Measurements from ENCODE around the gene SYCE3. TPM values are rescaled to one million over a fixed set of nuclear protein-coding genes. Genes with fewer than 3 reads are reported as not detected.

SYCE3 gene
- total and polyA plus RNA-seq, 9 of the 15 experiments (the other 6 are each of a cell fraction or from before 2014, with no cell fraction given), result 0.56 TPM; not detected in 8

- BruUV-seq (replicated peaks), result no TSS peak
- no peak overlapping the region for H3K27ac ChIP-seq (ENCODE audit: extremely low read depth, low read depth, low read length)
Observed at GRCh38 chr22:50540381-50540780, 22.3 kb downstream of the SYCE3 start.

More at GRCh38 chr22:50540381-50540780, 22.3 kb downstream of the SYCE3 start:
- TF ChIP-seq MTA1 (IDR thresholded peaks at IDR 0.05; ENCODE audit: borderline replicate concordance) (no peak), RBM15 (IDR thresholded peaks at IDR 0.05; ENCODE audit: insufficient read depth, low read length) (no peak), SREBF1 (IDR thresholded peaks at IDR 0.05; ENCODE audit: borderline replicate concordance, low read depth, low read length) (no peak), TCF7 (IDR thresholded peaks at IDR 0.05; ENCODE audit: borderline replicate concordance) (no peak), CHD7 (IDR thresholded peaks at IDR 0.05; ENCODE audit: low read depth, low read length) (no peak), RUNX1 (IDR thresholded peaks at IDR 0.05; ENCODE audit: low read depth) (no peak), KLF1 (tag; IDR thresholded peaks at IDR 0.05) (no peak), PHTF2 (CRISPR knock-in tag; IDR thresholded peaks at IDR 0.05) (no peak), PHF8 (IDR thresholded peaks at IDR 0.05; ENCODE audit: borderline replicate concordance, low read length) (no peak), PHB2 (IDR thresholded peaks at IDR 0.05; ENCODE audit: low read depth) (no peak), CBX5 (IDR thresholded peaks at IDR 0.05; ENCODE audit: borderline replicate concordance, low read depth) (no peak)
- DNase-seq (ENCODE audit: extremely low read depth in 1 of 4, low spot score in 3 of 4) (no peak), FAIRE-seq (no peak), ATAC-seq (no peak)
- H3K27me3 ChIP-seq (ENCODE audit: control insufficient read depth in 2 of 2, insufficient read depth in 2 of 2, low read length in 2 of 2), result no peaks in the 10 kb centered on the region
- H4K20me1 ChIP-seq (replicated peaks; ENCODE audit: control insufficient read depth, insufficient read depth, low read length), result no peaks in the 10 kb centered on the region
- H3K79me2 ChIP-seq (ENCODE audit: control insufficient read depth, insufficient read depth, low read length), result no peaks in the 10 kb centered on the region
- H3K9me1 ChIP-seq (ENCODE audit: control insufficient read depth, insufficient read depth, low read length), result no peaks in the 10 kb centered on the region
- WGBS (ENCODE audit: insufficient coverage, low coverage, missing lambda C conversion rate), result 54% methylated on average over 7 of the region's 10 CpGs
- H3K9me3 ChIP-seq (replicated peaks; ENCODE audit: control insufficient read depth, insufficient read depth, low read depth, low read length), result no peaks in the 10 kb centered on the region
- no peak overlapping the region for H3K4me2 ChIP-seq (ENCODE audit: insufficient read depth, low read length)
- no peak overlapping the region for H3K9ac ChIP-seq (ENCODE audit: insufficient read depth in 1 of 2, low read depth in 2 of 2, low read length in 2 of 2)
- intact Hi-C loops (cut with micrococcal nuclease) (no loop called here), in situ Hi-C loops (cut with MboI) (no loop called here)
- no peaks in the 10 kb centered on the region for H3K36me3 ChIP-seq (ENCODE audit: control insufficient read depth, insufficient read depth, low read length)
- H3K4me3 ChIP-seq, result no peak overlapping the region
- H3K4me1 ChIP-seq (replicated peaks in 1 of 2; ENCODE audit: control insufficient read depth in 2 of 2, insufficient read depth in 2 of 2, low read length in 2 of 2), result peaks cover 13 to 15% of the 10 kb centered on the region in 2 experiments
- POLR2A ChIA-PET, result interaction anchor here (1.3 to 2.1 kb wide), 4 partner anchors 11 to 19 kb away, joined by 3 to 8 read pairs (median 5); no protein-coding TSS in a partner anchor
- no peak overlapping the region for H2AFZ ChIP-seq (ENCODE audit: low read depth, low read length)
- CTCF ChIA-PET (ENCODE audit: low intra/inter-chr PET ratio), result no interaction called here

Measured in K562 (cell line).